Measurements from ENCODE around the gene CSHL1.

CSHL1 gene

GRCh38 chr17:63911041-63911635 lies at the start of gene CSHL1:
Gene CSHL1, minus strand, starts transcription at chr17:63911258. Its CDS starts 62 bp downstream, at chr17:63911196.
- DNase-seq, result no peak

- no peak for DNase-seq
Measured at GRCh38 chr17:63960430-63960829, 49.4 kb upstream of the CSHL1 start.

GRCh38 chr17:63960006-63960405 lies 48.9 kb upstream of the CSHL1 start:
- DNase-seq, result no peak

GRCh38 chr17:63956296-63956920 lies 45.4 kb upstream of the CSHL1 start:
- DNase-seq, result no peak

DNA sequence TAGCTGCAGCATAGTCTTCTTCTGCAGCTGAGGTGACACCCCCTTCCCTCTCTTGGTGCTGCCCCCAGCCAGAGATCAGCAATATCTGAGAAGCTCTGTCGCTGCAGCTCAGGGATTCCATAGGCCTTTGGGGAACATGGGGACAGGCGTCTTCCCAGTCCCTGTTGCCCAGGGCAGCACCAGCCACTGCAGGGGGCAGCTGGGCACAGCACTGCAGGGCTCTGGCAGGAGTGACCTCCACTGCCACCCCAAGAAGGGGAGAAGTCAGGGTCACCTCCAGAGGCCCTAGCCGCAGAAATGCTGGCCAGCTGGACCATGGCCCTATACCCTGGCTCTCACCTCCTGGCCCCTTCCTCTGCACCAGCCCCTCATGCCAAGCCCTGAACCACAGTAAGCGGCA lies 44.7 kb upstream of the CSHL1 start:
- no peak for DNase-seq

DNA sequence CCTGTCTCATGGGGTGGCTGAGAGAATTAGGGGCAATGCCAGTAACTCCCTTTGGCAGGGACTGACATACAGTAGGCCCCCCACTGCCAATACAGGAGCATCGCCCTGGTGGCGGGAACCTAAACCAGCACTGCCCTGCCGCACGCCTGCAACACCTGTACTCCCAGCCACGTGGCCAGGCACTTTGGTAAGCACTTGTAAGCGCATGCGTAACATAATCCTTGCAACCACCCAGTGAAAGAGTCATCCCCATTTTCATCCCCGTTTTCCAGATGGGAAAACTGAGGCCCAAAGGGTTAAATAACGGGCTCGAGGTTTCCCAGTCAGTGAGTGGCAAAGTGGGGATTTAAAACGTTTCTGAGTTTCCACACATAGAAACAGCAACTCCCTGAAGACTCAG lies 44.2 kb upstream of the CSHL1 start:
- no peak for DNase-seq

DNA sequence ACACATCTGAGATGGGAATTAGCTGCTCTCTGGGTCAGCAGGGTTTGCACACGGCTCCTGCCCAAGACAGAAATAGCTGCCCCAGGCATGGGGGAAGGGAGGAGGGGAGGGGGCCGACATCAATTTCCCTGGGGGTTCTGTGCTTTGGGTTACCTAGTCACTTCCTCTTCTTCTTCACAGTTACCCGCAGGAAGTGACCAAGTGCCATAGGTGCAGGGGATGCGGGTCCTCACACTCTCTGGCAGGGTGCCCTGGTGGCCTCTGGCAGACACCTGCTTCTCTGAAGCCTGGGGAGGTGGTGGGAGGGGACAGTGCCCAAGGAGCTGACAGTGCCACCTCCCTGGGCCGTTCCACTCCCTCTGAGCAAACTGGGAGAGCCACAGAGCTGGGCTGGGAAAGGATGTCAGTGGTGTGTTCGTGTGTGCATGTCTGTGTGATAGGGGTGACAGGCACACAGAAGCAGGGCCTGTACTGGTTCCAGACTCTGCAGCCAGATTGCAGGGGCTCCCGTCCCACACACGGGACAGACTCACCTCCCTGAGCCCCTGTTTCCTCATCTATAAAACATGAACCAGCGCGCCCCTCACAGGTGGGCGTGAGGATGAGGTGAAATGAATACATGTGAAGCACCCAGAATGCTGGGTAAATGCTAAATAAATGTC lies 43.5 kb upstream of the CSHL1 start:
- DNase-seq, result no peak

- DNase-seq, result no peak
Measured at GRCh38 chr17:63950940-63951907, 40.2 kb upstream of the CSHL1 start.

GRCh38 chr17:63949576-63950250 lies 38.7 kb upstream of the CSHL1 start:
- no peak for DNase-seq

GRCh38 chr17:63948521-63948920 lies 37.5 kb upstream of the CSHL1 start:
- no peak for DNase-seq

DNA sequence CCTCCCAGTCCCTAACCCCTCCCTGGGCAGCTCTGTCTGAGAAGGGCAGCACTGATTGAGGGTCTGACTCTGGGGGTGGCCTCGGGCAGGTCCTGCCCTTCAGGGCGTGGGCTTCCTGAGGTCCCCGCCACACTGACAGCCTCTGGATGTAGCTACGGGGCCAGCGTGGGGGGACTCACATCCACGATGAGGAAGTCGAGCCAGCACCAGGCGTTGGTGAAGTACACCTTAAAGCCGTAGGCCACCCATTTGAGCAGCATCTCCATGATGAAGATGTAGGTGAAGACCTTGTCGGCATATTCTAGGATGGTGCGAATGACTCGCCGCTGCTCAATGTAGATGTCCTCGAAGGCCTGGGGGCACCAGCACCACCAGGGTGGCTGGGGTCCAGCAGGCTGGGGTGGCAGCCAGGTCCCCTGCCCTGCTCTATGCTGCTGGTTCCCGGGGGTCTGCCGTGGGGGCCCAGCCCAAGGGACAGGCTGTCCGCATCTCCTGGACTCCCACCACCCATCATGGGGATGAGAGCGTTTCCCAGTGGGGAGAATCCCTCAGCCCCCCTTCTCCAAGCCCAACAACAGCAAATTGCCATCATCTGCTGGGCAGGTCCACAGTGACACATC lies 36.8 kb upstream of the CSHL1 start:
- no peak for DNase-seq

DNA sequence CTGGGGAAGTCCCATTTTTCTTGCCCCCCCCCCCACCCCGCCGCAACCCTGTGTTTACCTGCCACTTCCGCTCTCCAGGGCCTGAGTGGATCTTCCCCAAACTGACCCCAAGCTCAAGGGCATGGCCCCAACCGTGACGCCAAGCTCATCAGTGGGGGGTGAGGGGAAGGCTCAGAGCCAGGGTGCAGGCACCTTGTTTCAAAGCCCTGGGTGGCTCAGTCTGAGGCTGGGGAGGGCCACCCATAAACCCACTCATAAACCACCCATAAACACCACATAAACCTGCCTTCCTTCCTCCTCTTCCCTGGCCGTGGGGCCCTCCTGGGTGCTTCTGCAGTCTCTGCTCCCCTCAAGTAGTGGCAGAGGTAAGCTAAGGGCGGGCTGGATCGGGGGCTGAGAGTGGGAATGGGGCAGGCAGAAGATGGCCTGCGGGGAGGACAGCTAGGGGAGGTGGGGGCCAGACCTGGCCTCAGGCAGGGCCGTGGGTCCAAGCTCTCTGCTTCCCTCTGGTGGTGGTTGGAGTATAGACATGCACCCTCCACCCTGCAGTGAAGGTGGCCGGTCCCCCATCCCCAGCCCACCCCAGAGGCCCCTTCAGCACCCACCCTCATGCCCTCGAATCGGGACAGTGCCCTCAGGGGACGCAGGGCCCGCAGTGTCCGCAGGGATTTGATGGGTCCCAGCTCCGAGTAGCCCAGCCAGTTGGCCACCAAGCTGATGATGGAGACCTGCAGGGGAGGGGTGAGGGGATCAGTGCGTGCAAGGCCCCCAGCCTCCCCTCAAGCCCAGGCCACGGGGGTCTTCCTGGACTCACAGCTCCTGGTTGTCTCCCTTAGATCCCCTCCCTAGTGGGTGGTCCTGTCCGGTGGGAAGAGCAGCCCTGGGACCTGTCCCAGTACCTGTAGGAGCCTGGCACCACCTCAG lies 35.6 kb upstream of the CSHL1 start:
- DNase-seq, result peak; percentile 83

GRCh38 chr17:63945784-63946439 lies 34.9 kb upstream of the CSHL1 start:
- no peak for DNase-seq

- no peak for DNase-seq
Measured at GRCh38 chr17:63944736-63945499, 33.9 kb upstream of the CSHL1 start.

DNA sequence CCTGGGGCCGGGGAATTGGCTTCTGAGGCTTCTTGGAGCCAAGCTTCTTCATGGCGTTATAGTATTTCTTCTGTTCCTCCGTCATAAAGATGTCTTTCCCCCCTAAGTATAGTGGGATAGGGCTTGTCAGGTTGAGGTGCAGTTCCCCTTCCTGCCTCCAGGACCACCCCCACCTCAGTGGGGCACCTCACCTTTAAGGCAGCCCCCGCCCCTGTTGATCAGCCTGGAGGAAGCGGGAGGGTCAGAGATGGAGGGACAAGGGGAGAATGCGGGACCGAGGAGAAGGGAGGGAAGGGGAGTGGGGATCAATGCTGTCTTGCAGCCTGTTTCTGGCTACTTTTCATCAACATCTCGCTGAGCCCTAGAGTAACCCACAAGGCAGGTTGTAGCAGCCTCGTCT lies 32.7 kb upstream of the CSHL1 start:
- no peak for DNase-seq

DNA sequence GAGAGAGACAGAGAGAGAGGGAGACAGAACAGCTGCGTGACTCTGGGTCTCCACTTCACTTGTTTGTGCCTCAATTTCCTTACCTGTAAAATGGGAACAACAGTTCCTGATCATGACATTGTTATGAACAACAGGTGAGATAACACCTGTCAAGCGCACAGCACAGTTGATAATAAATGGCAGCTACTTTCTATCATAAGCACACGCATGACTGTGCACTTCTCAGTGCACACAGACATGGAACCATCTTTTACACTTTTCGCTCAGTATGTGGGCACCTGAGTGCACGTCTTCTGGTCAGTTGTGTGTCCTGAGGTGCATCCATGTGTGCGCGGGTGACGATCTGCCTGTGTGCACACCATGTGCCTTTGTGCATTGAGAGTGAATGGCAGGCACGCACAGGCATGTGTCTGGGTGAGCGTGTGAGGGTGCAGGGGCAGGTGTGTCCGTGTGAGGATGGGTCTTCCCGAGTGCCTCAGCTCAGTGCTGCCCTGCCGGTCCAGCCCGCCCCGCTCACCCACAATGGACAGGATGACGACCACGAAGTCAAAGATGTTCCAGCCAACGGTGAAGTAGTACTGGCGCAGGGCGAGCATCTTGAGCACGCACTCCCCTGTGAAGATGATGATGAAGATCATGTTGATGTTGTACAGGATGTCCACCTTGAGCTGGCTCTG lies 31.4 kb upstream of the CSHL1 start:
- no peak for DNase-seq

- DNase-seq, result no peak
Measured at GRCh38 chr17:63941751-63942150, 30.7 kb upstream of the CSHL1 start.

GRCh38 chr17:63941162-63941561 lies 30.1 kb upstream of the CSHL1 start:
- no peak for DNase-seq

DNA sequence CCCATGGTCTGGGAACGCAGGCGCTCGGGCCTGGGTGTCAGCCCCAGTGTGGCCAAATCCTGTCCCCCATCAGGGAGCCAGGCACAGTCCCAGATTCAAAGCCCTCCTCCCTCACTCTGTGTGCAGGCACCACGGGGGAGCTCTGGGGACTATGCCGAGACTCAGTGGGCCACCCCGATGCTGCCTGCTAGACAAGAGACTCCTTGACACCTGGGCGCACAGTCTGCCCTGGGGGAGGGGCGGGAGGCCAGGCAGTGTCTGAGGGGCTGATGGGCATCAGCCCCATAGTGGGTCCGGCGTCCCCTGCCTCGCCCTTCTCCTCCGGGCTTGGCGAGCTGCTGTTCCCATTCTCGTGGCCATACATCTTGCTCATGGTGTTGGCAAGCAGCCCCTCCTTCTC lies 29.5 kb upstream of the CSHL1 start:
- DNase-seq, result no peak

Data from hematopoietic multipotent progenitor cell treated with erythropoietin and hydrocortisone succinate and interleukin-3 and kit ligand, for 6 days (in vitro differentiated cells).